GM18873 (cell line): Measurements from ENCODE around the gene RDH8.

Source experiments
- ATAC-seq: cut with Tn5 transposase; IDR thresholded peaks from one replicate; pipeline ENCODE4 v1.9.1; 2021; ENCODE audit warnings: mild to moderate bottlenecking, moderate library complexity, moderate number of reproducible peaks; ENCODE audit not compliant: unreplicated experiment, low FRiP score

Gene RDH8

DNA sequence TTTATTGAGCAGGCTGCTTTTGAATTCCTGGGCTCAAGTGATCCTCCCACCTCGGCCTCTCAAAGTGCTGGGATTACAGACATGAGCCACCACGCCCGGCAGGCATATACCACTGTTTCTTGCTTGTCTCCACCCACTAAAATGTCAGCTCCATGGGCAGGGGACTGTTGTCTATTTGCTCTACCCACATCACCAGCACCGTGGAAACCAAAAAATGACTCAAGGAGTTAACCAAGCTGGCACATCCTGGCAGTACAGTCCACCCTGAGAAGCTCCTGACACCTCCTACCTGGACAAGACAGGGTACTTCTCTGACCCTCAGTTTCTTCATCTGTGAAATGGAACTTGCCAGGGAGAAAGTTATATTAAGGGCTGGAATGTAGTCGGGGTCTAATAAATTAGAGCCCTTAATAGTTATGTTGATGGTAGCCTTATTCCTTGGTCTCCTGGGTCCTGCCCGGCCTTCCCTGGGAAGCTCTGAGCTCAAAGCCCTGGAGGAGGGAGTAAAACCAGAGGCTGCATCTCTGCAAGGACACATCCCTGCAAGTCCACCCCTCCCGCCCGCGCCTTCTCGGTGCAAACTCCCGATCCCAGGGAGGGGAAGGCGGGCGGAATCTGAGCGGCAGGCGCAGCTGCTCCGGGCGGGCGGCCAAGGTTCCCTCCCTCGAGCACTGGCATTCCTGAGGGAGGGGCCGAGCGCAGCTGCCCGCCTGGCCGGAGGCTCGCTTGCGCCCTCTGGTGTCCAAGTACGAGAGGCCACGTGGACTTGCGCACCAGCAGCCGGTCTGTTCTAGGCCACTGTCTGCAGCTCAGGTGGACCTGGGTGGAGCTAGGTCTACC is 14.1 kb downstream of the RDH8 start:
- no peak for ATAC-seq

DNA sequence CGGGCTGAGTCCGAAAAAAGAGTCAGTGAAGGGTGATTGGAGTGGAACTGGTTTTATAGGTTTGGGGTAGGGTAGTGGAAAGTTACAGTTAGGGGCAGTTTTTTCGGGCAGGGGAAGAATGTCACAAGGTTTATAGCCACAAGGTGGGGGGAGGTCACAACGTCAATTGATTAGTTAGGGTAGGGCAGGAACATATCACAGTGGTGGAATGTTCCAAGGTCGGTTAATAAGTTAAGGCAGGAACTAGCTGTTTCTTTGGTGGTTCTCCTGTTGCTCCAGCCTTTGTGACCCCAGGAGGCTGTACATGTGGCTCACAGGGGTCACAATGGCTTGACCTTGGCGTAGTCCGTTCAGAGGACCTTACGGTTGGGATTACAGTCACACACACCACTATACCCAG is 20.3 kb downstream of the RDH8 start:
- no peak for ATAC-seq

DNA sequence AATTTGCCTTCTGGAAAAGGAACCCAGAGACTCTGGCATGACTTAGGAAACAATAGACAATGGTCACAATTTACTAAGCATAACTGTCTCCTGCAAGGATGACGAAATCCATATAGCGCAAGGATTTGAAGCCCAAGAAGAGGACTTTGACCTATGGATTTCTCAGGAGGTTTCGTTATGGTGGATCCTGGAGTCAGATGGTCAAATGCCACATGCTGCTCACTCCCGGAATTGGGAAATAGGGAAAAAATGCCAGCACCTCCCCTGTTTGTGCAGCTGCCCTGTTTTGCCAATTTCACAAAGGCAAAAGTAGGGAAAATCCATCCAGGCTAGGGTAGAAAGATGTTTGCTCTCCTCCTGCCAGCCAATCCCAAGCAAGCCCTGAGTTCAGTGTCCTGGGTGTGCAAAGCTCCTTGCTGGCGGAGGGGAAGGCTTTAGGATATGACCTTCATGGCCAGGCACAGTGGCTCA is 23.4 kb downstream of the RDH8 start:
- ATAC-seq: no peak

DNA sequence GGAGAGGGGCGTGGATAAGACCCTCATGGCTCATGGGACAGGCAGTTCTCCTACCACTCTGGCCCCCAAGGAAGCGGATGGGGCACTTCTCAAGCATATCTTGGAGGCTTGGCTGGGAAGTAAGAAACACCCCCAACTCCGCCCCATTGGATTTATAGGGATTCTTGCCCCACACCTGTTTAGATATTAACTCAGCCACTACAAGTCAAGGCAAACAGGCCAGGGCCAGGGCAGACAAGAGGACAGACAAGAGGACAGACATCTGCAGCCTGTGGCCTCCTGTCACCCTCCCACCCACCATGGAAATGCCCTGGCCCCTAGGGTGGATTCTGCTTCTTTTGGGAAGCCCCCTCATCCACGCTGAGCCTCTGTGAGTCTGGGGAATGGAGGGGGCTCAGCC is 24.1 kb downstream of the RDH8 start:
- no peak for ATAC-seq

DNA sequence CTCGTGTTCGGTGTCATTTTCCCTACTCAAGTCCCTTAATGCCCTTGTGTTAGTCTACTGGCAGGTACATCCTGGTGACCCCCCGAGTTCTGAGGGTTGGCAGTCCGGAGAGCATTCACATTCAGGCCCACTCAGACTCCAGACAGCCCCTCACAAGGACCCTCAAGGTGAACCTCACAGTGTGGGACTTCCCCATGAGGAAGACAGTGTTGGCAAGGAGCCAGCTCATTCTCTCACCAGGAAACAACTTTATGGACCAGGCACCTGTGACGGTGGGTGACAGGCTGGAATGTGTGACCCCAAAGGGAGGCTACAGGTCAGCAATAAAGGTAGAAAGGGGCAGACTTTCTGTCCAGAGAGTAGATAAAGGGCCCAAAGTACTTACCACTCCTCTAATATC is 24.5 kb downstream of the RDH8 start:
- no peak for ATAC-seq

DNA sequence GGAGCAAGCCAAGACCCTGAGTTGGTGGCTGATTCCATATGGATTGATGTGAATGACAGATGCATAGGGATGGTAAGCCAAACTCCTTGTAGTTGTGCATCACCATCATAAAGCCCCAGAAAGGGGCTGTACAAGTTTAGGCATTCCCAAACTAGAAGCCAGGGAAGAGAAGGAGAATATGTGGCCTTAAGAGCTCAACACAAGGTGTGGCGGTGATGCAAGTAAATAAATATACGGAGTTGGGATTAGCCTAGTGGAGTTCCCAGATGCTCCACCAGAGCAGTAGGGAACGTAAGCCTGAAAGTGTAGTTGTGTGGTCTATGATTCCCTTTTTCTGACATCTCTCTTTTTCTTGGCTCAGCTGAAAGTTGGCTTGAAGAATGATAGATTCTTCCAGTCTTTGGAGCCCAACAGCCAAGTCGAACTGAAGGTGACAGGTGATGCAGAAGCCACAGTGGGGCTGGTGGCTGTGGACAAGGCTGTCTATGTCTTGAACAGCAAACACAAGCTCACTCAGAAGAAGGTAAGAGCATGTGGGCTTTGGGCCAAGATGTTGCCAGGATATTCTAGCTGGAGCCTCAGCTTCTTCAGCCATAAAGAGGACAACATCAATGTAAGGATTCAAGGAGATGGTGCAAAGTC is 30.1 kb downstream of the RDH8 start:
- ATAC-seq: no peak

DNA sequence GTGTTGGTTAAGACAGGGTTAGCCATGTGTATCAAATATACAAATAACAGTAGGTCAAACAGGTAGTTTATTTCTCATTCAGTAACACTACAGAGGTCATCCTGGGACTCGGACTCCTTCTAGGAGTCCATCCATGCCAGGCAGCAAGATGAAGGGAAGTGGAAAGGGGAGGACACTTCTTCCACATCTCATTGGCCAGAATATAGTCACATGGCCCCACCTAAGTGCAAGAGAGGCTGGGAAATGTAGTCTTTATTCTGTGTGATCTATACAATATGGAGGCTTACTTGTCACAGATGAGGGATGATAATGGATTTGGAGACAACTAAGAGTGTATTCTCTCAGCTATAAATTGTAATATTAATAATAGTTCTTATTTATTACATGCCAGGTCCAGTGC is 31.1 kb downstream of the RDH8 start:
- no peak for ATAC-seq

DNA sequence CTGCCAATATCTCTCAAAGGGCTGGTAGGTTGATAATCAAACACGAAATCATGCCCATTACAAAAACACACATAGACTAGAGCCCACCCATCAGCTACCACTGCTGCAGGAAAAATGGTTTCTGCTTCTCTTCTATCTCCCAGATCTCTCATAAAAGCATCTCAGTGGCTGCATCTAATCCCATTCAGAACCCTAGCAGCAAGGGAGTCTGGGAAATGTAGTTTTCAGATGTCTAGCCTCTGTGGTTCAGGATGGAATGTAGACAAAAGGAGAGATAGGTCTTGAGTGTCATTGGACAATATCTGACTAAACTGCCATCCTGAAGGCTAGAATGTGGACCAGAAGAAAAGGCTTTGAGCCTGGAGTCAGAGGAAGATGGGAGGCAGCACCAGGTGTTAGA is 32.1 kb downstream of the RDH8 start:
- no peak for ATAC-seq

DNA sequence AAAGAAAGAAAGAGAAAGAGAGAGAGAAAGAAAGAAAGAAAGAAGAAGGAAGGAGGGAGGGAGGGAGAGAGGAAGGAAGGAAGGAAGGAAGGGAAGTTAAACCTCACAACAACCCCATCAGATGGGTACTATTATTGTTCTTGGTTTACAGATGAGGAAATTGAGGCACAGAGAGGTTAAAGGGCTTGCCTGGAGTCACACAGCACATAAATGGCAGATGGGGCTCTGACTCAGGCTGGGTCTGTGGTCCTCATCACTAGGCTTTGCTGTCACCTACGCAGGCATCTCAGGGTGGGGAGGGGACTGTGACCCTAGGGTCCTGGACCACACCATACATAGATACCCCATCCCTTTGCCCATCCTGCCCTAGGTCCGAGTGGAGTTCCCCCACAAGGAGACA is 36.3 kb downstream of the RDH8 start:
- no peak for ATAC-seq

DNA sequence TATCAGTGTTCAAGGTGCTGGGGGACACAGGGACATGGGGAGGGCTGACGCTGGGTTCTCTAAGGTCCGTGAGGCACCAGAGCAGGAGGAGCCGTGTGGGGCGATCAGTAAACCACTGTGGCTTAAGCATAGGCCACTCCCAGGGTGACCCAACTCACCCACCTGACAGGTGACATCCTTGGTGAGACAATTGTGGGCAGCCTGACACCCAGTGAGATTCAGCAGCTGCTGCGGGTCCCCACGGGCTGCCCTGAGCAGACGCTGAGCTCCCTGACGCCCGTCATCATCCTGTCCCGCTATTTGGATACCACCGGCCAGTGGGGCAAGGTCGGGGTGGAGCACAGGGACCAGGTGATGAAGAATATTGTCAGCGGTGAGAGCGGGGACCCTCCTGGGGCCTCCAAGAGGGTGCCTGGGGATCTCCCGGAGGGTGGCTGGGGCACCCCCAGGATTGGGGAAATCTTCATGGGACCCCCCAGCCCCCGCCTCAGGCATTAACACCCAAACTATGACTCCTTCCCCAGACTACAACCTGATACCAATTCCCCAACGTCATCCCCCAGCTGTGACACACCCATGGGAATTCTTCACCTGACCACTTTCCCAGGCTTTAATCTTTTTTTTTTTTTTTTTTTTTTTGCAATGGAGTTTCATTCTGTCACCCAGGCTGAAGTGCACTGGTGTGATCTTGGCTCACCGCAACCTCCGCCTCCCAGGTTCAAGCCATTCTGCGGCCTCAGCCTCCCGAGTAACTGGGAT is 39.5 kb downstream of the RDH8 start:
- no peak for ATAC-seq

DNA sequence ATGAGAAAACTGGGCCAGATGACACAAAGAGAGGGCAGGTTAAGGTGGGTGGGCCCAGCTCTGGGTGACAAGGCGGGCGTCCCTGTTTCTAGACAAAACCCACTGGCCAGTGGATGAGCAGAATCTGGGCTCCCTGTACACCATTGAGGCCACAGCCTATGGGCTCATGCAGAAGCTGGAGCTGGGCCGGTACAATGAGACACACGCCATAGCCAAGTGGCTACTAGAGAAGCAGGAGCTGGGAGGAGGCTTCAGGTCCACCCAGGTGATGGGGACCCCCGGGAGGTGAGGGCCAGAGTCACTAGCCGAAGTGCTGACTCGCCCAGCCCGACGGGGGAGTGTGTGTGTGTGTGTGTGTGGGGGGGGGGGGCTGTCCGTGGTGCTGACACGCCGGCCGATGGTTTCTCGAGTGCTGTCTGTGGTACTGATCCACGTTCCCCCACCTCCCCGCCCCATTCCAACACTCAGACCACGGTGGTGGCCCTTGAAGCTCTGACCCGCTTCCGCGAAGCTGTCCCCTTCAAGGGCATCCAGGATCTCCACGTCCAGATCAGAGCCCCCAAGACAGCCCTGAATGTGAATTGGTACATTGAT is 48.5 kb downstream of the RDH8 start:
- no peak for ATAC-seq

DNA sequence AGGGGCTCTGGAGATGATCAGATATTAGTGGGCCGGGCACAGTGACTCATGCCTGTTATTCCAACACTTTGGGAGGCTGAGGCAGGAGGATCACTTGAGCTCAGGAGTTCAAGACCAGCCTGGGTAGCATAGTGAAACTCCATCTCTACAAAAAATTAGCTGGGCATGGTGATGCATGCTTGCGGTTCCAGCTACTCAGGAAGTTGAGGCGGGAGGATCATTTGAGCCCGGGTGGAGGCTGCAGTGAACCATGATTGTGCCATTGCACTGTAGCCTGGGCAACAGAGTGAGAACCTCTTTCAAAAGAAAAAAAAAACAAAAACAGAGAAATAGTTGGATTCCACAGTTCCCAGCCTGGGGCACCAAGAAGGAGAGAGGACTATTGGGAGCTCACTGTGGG is 54.9 kb downstream of the RDH8 start:
- no peak for ATAC-seq

DNA sequence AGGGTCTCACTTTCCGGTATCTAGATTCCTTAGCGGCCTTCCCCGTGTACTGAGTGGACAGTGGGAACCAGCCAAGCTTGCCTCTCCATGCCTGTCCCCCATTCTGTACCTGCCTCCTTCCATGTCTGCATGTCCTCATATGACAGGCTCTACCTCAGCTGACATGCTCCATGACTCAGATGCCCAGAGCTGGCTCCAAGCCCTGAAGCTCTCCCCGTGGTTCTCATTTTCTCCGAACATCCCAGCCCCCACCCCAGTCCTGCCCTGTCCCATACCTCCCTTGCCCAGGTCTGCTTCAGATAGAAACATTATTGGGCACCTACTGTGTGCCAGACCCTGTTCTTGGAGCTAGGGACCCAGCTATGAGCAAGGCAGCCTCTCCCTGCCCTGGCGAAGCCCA is 55.8 kb downstream of the RDH8 start:
- ATAC-seq: no peak

DNA sequence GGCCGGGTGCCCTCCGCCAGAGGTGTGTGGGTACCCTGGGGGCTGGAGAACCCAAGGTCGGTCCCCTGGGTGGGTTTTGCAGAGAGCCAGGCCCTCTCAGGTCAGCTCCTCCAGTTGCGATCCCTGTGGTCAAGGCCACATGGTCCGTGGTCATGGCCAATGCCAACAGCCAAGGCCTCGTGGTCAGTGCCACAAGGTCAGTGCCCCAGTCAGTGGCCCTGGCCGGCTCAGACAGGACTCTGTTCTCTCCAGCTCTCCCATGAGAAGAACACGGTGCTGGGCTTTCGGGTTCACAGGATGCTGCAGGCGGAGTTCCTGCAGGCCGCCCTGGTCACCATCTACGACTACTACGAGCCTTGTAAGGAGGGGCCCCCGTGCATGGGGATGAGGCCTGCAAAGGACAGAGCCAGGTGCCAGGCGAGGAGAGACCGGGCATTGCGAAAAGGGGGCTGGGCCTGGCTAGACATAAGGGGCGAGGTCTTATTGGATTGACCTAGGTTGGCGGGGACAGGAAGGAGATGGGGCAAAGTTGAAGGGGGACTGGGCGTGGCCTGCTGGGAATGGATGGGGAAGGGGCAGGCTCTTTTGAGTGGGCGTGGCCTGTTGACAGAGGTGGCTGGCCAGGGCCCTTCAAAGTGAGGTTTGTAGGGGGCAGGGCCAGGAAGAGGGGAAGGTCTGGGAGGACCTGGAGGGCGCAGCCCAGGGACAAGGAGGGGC is 57.6 kb downstream of the RDH8 start:
- no peak for ATAC-seq
